T-helper 1 cell (primary cell): ENCODE results near the gene ETV6.

Experiments
- DNase-seq, 5 donors: peaks; one replicate each; pipeline ENCODE4 v3.0.0-alpha.2; 2012 to 2020

The ETV6 gene

DNA sequence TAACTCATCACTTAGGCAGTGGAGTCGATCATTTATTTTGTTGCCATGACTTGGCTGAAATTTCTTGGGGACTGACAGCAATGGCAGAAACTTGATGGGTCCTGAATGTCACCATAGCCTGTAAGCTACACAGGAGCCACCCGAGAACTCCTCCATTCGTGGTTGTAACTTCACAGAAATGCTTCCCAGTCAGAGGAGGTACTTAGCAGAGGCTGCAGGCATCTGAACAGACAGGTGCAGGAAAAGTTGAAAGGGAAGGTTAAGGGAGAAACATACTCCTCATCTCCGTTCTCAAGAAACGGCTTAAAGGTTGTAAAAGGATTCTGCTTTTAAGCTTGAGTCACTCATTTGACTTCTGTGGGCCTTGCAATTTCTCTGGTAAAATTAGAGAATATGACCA, 47.7 kb downstream of the ETV6 start:
- no peak for DNase-seq

DNA sequence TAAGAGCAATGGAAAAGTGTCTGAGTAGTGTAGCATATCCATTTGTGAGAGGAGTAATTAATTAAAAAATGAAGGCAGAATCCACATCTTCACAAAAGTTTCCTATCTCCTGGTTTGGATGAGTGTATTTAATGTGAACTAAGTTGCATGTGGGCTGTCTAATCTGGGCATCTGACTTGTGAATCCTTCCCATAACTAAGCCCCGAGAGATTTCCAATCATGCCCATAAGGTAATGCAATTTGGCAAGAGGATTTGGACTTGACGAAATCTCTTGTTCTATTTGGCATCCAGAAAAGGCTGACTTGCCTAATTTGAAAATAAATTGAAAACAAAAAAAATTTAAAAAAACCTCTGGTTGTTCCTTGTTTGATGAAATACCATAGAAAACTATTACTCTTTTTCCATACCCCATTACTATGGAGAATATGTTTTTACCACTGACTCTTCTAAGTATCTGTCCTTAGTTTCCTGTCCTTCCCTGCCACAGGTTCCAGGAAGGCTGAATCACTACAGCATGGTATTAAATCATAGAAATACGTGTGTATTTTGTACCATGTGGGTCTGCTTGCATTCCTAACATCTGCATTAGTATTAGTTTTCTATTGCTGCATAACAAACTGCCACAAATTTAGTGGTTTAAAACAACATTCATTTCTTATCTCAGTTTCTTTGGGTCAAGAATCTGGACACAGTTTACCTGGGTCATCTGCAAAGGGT, 48.4 kb downstream of the ETV6 start:
- DNase-seq = no peak

DNA sequence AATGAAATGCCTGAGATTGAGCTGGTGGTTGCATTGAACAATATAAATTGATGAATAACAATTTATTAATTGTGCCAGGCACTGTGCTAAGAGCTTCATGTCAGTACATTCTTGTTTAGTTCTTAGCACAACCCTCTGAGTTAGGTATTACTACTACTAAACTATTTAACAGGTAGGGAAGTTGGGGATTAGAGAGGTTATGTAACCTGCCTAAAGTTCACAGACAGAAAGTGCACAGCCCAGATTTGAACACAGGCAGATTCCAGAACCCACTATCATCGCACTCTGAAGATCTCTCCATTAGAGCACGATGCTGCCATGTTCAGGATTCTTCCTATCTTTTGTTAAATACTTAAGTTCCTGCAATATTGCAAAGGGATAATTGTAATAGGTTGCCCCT, 49.3 kb downstream of the ETV6 start:
- DNase-seq = no peak

DNA sequence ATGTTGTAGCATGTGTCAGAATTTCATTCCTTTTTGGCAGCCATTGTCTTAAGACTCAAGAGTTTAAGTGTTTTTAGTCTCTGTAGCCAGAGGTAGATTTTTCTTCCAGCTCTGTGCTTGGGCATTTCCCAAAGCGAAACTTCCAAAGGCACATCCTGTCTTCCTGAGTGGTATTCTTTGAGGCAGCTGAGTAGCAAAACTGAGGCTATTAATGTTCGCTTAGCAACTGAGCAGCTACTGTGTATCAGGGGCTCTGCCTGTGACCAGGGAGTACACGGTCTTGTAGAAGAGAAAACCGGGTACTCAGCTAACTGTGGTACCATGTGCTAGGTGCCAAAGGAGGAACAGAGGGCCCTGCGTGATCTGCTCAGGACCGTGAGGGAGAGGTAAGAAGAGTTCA, 52.0 kb downstream of the ETV6 start:
- DNase-seq = no peak

GRCh38 chr12:11702959-11703358, 53.5 kb downstream of the ETV6 start:
- no peak for DNase-seq

DNA sequence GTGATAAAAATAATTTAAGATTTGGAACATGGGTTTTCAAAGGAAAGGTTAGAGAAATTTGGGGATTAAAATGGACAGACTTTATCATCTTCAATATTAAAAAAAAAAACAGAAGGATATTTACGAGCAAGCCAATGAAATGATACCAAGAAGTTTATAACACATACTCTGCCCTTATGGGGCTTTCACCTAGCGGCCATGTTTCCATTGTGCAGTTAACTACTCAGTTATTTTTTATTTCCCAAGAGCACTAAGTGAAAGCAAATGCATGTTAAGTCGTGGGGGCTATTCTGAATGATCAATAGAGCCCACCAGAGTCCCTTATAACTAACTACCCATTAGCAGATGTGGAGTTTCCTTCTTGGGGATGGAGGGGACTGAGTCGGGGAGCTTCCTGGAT, 53.9 kb downstream of the ETV6 start:
- DNase-seq = no peak

GRCh38 chr12:11704089-11704488, 54.6 kb downstream of the ETV6 start:
- no peak for DNase-seq

- DNase-seq = no peak
Measured at GRCh38 chr12:11705010-11705409, 55.5 kb downstream of the ETV6 start.

DNA sequence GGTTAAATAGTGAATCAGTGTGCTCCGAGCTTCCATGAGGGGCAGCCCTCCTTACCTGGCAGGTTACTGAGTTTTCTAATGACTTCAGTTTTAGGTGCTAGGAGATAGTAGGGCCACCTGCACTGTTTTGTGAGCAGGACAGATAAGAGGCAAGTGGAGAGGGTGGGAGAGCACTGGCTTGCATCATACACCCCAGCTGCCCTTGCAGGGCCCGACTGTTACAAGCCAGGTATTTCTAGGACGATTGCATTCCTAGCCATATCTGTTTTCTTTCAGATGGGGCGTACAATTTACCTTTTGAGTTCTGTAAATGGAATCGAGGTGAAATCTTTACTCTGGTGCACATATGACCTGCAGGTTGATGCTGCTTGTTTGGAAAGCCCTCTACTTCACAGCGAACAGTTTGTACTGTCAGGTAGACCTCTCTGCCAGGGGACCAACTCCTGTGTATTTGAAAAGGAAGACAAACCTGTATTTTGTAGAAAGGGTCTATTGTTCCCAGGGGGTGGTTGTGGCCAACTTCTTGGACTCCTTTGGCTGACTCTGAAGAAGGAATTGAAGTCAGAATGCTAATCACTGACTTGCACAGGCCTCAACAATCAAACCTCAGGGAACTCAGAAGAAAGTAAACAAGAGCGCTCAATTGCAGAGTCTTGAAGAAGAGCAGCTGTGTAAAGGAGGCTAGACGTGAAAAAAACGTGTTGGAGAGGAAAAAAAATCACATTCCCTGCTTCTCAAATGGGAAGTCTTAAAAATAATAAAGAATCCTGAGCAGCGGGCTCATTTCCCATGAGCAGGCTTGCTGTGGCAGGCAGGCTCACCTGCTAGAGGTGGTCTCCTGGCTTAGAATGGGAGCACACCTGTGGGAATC, 57.3 kb downstream of the ETV6 start:
- no peak for DNase-seq

DNA sequence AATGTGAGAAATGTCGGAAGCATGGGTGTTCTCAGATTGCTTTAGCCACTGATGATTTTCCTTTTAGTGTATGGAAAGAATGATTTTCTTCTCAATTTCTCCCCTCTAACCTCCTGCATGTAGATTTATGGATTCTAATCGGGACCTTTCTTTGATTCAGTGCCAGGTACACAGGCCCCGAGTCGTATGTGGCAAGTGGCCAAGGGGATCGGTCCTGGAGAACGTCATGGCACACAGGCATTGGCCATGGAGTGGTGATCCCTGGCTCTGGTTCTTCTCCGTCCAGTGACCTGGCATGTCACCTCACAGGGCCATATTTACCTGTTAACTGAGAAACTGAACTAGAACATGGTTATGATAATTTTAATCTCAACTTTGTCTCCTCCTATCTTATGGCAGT, 58.1 kb downstream of the ETV6 start:
- DNase-seq = no peak

DNA sequence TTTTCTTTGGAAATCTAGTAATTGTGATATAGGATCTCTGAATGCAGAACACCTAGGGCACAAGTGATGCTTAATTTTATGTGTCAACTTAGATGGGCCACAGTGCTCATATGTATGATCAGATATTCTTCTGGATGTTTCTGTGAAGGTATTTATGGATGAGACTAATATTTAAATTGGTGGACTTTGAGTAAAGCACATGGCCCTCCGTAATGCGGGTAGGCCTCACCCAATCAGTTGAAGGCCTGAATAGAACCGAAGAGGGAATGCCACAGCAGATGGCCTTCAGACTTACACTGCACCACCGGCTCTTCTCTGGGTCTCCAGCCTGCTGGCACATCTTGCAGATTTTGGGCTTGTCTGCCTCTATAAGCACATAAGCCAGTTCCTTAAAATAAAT, 60.0 kb downstream of the ETV6 start:
- no peak for DNase-seq

- DNase-seq = no peak
Measured at GRCh38 chr12:11710431-11710830, 61.0 kb downstream of the ETV6 start.

- no peak for DNase-seq
Measured at GRCh38 chr12:11710906-11711305, 61.4 kb downstream of the ETV6 start.

GRCh38 chr12:11711651-11712327, 62.3 kb downstream of the ETV6 start:
- no peak for DNase-seq

- DNase-seq = no peak
Measured at GRCh38 chr12:11712491-11712890, 63.0 kb downstream of the ETV6 start.

- no peak for DNase-seq
Measured at GRCh38 chr12:11713202-11713601, 63.7 kb downstream of the ETV6 start.

DNA sequence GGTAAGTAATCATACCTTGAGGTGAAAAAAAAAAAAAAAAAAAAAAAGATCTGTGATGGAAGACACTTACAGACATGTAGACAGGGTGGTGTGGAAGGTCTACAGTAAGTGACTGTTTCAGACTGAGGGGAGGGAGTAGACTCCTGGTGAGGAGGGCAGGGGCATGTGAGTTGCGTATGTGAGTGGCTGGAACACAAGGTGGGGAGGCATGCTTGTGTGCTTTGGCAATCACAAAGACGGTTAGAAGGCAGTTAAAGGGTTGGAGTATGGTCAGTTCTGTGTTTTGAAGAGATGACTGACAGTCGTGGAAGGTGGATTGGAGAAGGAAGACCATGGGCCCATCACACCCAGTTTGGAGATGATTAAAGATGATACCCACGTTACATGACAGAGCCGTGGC, 65.2 kb downstream of the ETV6 start:
- no peak for DNase-seq

DNA sequence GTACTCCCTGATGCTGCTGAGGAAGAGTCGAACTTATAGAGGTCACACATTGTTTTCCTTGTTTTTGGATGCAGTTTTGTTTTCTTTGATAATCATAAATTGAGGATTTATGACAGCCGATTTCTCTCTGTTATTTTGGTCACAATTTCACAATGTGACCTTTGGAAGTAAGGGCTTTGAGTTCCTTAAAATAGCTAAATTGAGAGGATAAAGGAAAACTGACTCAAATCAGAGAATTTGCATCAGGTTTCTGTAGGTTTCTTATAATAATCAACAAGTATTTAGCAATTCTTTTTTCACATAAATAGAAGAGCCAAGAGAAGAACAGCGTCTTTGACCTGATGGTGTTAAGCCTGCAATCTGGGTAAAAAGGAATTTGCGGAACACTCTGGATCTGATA, 66.1 kb downstream of the ETV6 start:
- DNase-seq = no peak

GRCh38 chr12:11716794-11717518, 67.5 kb downstream of the ETV6 start:
- DNase-seq = no peak

DNA sequence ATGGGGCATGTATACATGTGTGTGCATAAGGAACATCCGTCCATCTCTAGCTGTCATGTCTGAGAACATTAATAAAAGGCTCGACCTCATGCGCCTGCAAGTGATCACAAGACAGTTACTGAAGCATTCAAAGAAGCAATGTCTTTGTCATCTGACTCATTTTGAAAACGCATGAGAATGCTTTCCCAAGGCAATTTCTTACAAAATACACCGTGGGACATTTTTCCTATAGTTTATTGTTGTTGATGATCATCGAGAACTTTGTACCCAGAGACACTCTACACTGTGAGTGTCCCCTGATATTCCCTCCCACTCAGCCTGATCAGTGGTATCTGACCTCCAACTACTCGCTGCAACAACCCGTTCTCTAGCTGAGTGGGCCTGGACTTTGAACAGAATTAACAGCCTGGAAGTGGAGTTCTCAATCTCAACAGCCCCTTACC, 68.1 kb downstream of the ETV6 start:
- no peak for DNase-seq

GRCh38 chr12:11718105-11718504, 68.6 kb downstream of the ETV6 start:
- no peak for DNase-seq

- no peak for DNase-seq
Measured at GRCh38 chr12:11718768-11719253, 69.3 kb downstream of the ETV6 start.

- DNase-seq = peak in 1 of 5 donors; percentile 17
Measured at GRCh38 chr12:11719678-11720099, 70.2 kb downstream of the ETV6 start.
